ENCODE data around the gene BCORL1. TPM values are rescaled to one million over a fixed set of nuclear protein-coding genes. Genes with fewer than 3 reads are reported as not detected.

BCORL1 gene
- total RNA-seq, 2 experiments from 2014 or later, result 3.6 to 4.1 TPM

- no peaks in the 10 kb centered on the region for H3K9me3 Mint-ChIP-seq
- intact Hi-C loops (cut with micrococcal nuclease), result no loop called here
- CTCF ChIA-PET, result no interaction called here
- DNase-seq, result no peak
- no peak overlapping the region for H3K4me3 Mint-ChIP-seq
- no peaks in the 10 kb centered on the region for H3K27me3 Mint-ChIP-seq (ENCODE audit: low read depth)
- H3K36me3 Mint-ChIP-seq (ENCODE audit: low read depth), result no peaks in the 10 kb centered on the region
- peaks cover 3% of the 10 kb centered on the region for H3K4me1 Mint-ChIP-seq (ENCODE audit: low read depth)
- no peak overlapping the region for H3K27ac Mint-ChIP-seq
These were observed 6.0 kb upstream of the BCORL1 start for GRCh38 chrX:129976441-129976840.

GRCh38 chrX:129979207-129979920, 3.1 kb upstream of the BCORL1 start:
- Mint-ChIP-seq H3K9me3 (no peaks in the 10 kb centered on the region), H3K4me3 (peak overlapping the region; percentile 45), H3K36me3 (ENCODE audit: low read depth) (no peaks in the 10 kb centered on the region), H3K27ac (no peak overlapping the region), H3K27me3 (ENCODE audit: low read depth) (no peaks in the 10 kb centered on the region), H3K4me1 (ENCODE audit: low read depth) (peaks cover 3% of the 10 kb centered on the region)
- DNase-seq, result no peak
- intact Hi-C loops (cut with micrococcal nuclease), result no loop called here
- CTCF ChIA-PET, result interaction anchor here (1.6 kb wide), 1 partner anchor 81 kb away, joined by 6 read pairs; no protein-coding TSS in a partner anchor

GRCh38 chrX:129980001-129980401, 2.4 kb upstream of the BCORL1 start:
- H3K27me3 Mint-ChIP-seq (ENCODE audit: low read depth), result no peaks in the 10 kb centered on the region
- CTCF ChIA-PET, result no interaction called here

GRCh38 chrX:129980540-129981199, 1.8 kb upstream of the BCORL1 start:
- Mint-ChIP-seq H3K27ac (no peak overlapping the region), H3K36me3 (ENCODE audit: low read depth) (no peaks in the 10 kb centered on the region), H3K4me1 (ENCODE audit: low read depth) (peaks cover 12% of the 10 kb centered on the region), H3K9me3 (no peaks in the 10 kb centered on the region), H3K27me3 (ENCODE audit: low read depth) (no peaks in the 10 kb centered on the region), H3K4me3 (no peak overlapping the region)
- intact Hi-C loops (cut with micrococcal nuclease), result loop anchor here (5.0 to 10.0 kb wide), 3 partner anchors 142 to 1834 kb away; partner anchors contain the start of gene ENOX2
- CTCF ChIA-PET, result no interaction called here
- DNase-seq, result peak; percentile 7

More at GRCh38 chrX:129980001-129980401, 2.4 kb upstream of the BCORL1 start:
- intact Hi-C loops (cut with micrococcal nuclease), result loop anchor here (5.0 to 10.0 kb wide), 3 partner anchors 142 to 1835 kb away; partner anchors contain the start of gene ENOX2
- H3K36me3 Mint-ChIP-seq (ENCODE audit: low read depth), result no peaks in the 10 kb centered on the region
- no peaks in the 10 kb centered on the region for H3K9me3 Mint-ChIP-seq
- peak overlapping the region; percentile 38 for H3K4me3 Mint-ChIP-seq
- peak; percentile 43 for DNase-seq
- no peak overlapping the region for H3K27ac Mint-ChIP-seq
- peaks cover 9% of the 10 kb centered on the region for H3K4me1 Mint-ChIP-seq (ENCODE audit: low read depth)

- H3K4me1 Mint-ChIP-seq (ENCODE audit: low read depth), result peaks cover 12% of the 10 kb centered on the region
- intact Hi-C loops (cut with micrococcal nuclease), result loop anchor here (5.0 to 10.0 kb wide), 3 partner anchors 141 to 1834 kb away; partner anchors contain the start of gene ENOX2
These were observed 1.3 kb upstream of the BCORL1 start for GRCh38 chrX:129981200-129981553.

GRCh38 chrX:129981752-129982299, 609 bp upstream of the BCORL1 start:
- H3K4me1 Mint-ChIP-seq (ENCODE audit: low read depth), result peaks cover 12% of the 10 kb centered on the region
- DNase-seq, result no peak
- CTCF ChIA-PET, result no interaction called here
- no peaks in the 10 kb centered on the region for H3K9me3 Mint-ChIP-seq
- H3K27me3 Mint-ChIP-seq (ENCODE audit: low read depth), result no peaks in the 10 kb centered on the region
- H3K36me3 Mint-ChIP-seq (ENCODE audit: low read depth), result no peaks in the 10 kb centered on the region
- H3K4me3 Mint-ChIP-seq, result no peak overlapping the region
- intact Hi-C loops (cut with micrococcal nuclease), result loop anchor here (1.0 to 10.0 kb wide), 15 partner anchors 21 to 1833 kb away; partner anchors contain the start of genes AIFM1, ENOX2, SLC25A14 and UTP14A
- no peak overlapping the region for H3K27ac Mint-ChIP-seq

More at GRCh38 chrX:129981200-129981553, 1.3 kb upstream of the BCORL1 start:
- no peak for DNase-seq
- no peak overlapping the region for H3K27ac Mint-ChIP-seq
- no peaks in the 10 kb centered on the region for H3K27me3 Mint-ChIP-seq (ENCODE audit: low read depth)
- H3K4me3 Mint-ChIP-seq, result no peak overlapping the region
- no peaks in the 10 kb centered on the region for H3K9me3 Mint-ChIP-seq
- CTCF ChIA-PET, result no interaction called here
- no peaks in the 10 kb centered on the region for H3K36me3 Mint-ChIP-seq (ENCODE audit: low read depth)

- Mint-ChIP-seq H3K27me3 (ENCODE audit: low read depth) (no peaks in the 10 kb centered on the region), H3K4me3 (no peak overlapping the region), H3K9me3 (no peaks in the 10 kb centered on the region), H3K36me3 (ENCODE audit: low read depth) (no peaks in the 10 kb centered on the region), H3K27ac (no peak overlapping the region), H3K4me1 (ENCODE audit: low read depth) (peaks cover 17% of the 10 kb centered on the region)
- no peak for DNase-seq
- CTCF ChIA-PET, result no interaction called here
- intact Hi-C loops (cut with micrococcal nuclease), result loop anchor here (2.0 to 10.0 kb wide), 8 partner anchors 77 to 1831 kb away; partner anchors contain the start of genes ENOX2, SLC25A14 and ZDHHC9
These were observed 1.2 kb downstream of the BCORL1 start for GRCh38 chrX:129983575-129984110.

GRCh38 chrX:129984111-129984958, 1.9 kb downstream of the BCORL1 start:
- peak; percentile 24 for DNase-seq
- H3K27me3 Mint-ChIP-seq (ENCODE audit: low read depth), result no peaks in the 10 kb centered on the region
- peak overlapping the region; percentile 69 for H3K4me3 Mint-ChIP-seq
- peaks cover 14% of the 10 kb centered on the region for H3K4me1 Mint-ChIP-seq (ENCODE audit: low read depth)
- no peaks in the 10 kb centered on the region for H3K36me3 Mint-ChIP-seq (ENCODE audit: low read depth)
- CTCF ChIA-PET, result interaction anchor here (0.6 kb wide), 1 partner anchor 15 kb away, joined by 3 read pairs; no protein-coding TSS in a partner anchor
- H3K27ac Mint-ChIP-seq, result no peak overlapping the region
- H3K9me3 Mint-ChIP-seq, result no peaks in the 10 kb centered on the region
- intact Hi-C loops (cut with micrococcal nuclease), result loop anchor here (5.0 to 10.0 kb wide), 3 partner anchors 138 to 1830 kb away; partner anchors contain the start of gene ENOX2

- H3K27ac Mint-ChIP-seq, result no peak overlapping the region
- H3K4me1 Mint-ChIP-seq (ENCODE audit: low read depth), result peaks cover 14% of the 10 kb centered on the region
- DNase-seq, result no peak
These were observed 5.4 kb downstream of the BCORL1 start for GRCh38 chrX:129987871-129988270.

GRCh38 chrX:129992181-129992580, 9.7 kb downstream of the BCORL1 start:
- DNase-seq, result no peak
- CTCF ChIA-PET, result interaction anchor here (0.7 to 1.3 kb wide), 2 partner anchors 69 to 128 kb away, joined by 3 to 4 read pairs; no protein-coding TSS in a partner anchor
- H3K27me3 Mint-ChIP-seq (ENCODE audit: low read depth), result no peaks in the 10 kb centered on the region
- peaks cover 5% of the 10 kb centered on the region for H3K4me1 Mint-ChIP-seq (ENCODE audit: low read depth)
- intact Hi-C loops (cut with micrococcal nuclease), result no loop called here
- H3K9me3 Mint-ChIP-seq, result no peaks in the 10 kb centered on the region
- H3K36me3 Mint-ChIP-seq (ENCODE audit: low read depth), result no peaks in the 10 kb centered on the region
- H3K4me3 Mint-ChIP-seq, result no peak overlapping the region
- H3K27ac Mint-ChIP-seq, result no peak overlapping the region

More at GRCh38 chrX:129987871-129988270, 5.4 kb downstream of the BCORL1 start:
- no peak overlapping the region for H3K4me3 Mint-ChIP-seq
- H3K27me3 Mint-ChIP-seq (ENCODE audit: low read depth), result no peaks in the 10 kb centered on the region
- intact Hi-C loops (cut with micrococcal nuclease), result loop anchor here (10.0 kb wide), 2 partner anchors 917 to 1827 kb away; partner anchors contain the start of gene ENOX2
- H3K9me3 Mint-ChIP-seq, result no peaks in the 10 kb centered on the region
- CTCF ChIA-PET, result interaction anchor here (1.1 to 2.3 kb wide), 2 partner anchors 37 to 73 kb away, joined by 3 to 6 read pairs; no protein-coding TSS in a partner anchor
- H3K36me3 Mint-ChIP-seq (ENCODE audit: low read depth), result no peaks in the 10 kb centered on the region

- intact Hi-C loops (cut with micrococcal nuclease), result no loop called here
- Mint-ChIP-seq H3K4me3 (no peak overlapping the region), H3K27ac (no peak overlapping the region), H3K36me3 (ENCODE audit: low read depth) (no peaks in the 10 kb centered on the region), H3K27me3 (ENCODE audit: low read depth) (no peaks in the 10 kb centered on the region), H3K9me3 (no peaks in the 10 kb centered on the region), H3K4me1 (ENCODE audit: low read depth) (no peaks in the 10 kb centered on the region)
- DNase-seq, result no peak
- CTCF ChIA-PET, result interaction anchor here (1.4 kb wide), 1 partner anchor 70 kb away, joined by 3 read pairs; no protein-coding TSS in a partner anchor
These were observed 13.7 kb downstream of the BCORL1 start for GRCh38 chrX:129996120-129996519.

All from activated naive CD4-positive, alpha-beta T cell treated with anti-CD3 and anti-CD28 coated beads for 36 hours (primary cell).